Measurements from ENCODE around the gene LILRA5.
A peak's percentile ranks its signal among the peaks of the same experiment; 100 is the strongest.
"Not testable (repeated sequence)": the region's sequence is repeated elsewhere in the genome, so short reads cannot be mapped to it uniquely, and the experiment has no call there.

LILRA5 gene

DNA sequence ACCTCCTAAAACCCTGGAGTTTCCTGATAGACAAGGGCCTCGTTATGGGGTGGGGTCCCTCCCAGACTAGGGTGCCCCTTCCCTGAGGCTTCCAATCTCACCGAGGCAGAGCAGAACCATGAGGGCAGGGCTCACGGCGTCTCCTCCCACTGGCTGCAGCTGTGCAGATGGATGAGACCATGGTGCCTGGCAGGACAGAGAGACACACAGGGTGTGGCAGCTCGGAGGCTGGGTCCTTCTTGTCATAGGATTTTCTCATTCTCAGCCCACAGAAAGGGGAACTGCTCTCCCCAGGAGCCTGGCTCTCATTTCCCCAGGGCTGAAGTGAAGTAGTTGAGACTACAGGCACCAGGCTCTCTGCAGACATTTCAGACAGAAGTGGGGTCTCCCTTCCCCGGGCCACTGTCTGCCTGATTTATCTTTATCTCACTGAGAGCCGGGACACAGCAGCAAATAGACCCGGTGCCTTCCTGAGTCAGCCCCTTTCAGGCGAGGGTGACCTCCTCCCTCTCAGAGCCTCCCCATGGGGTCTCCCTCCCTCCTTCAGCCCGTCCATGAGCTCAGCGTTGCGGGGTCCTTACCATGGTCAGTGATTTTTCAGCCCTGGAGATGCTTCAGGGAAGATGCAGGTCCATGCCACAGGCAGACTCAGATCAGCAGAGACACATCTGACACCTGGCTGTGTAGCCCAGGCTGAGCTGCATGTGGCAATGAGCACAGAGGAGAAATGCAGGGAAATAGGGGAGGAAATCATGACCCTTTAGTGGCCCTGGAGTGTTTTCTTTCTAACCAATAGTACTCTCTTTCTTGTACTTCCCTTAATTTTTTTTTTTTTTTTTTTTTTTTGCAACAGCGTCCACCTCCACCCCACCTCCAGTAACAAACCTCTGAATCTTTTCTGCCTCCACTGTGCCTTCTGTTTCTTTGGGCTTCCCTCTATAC, at the start of gene LILRA5:
Gene LILRA5, minus strand, starts transcription at position 731 of the 942 bp plus-strand sequence. Its CDS starts 147 bp downstream, at position 584.
- DNase-seq = peak; percentile 24

DNA sequence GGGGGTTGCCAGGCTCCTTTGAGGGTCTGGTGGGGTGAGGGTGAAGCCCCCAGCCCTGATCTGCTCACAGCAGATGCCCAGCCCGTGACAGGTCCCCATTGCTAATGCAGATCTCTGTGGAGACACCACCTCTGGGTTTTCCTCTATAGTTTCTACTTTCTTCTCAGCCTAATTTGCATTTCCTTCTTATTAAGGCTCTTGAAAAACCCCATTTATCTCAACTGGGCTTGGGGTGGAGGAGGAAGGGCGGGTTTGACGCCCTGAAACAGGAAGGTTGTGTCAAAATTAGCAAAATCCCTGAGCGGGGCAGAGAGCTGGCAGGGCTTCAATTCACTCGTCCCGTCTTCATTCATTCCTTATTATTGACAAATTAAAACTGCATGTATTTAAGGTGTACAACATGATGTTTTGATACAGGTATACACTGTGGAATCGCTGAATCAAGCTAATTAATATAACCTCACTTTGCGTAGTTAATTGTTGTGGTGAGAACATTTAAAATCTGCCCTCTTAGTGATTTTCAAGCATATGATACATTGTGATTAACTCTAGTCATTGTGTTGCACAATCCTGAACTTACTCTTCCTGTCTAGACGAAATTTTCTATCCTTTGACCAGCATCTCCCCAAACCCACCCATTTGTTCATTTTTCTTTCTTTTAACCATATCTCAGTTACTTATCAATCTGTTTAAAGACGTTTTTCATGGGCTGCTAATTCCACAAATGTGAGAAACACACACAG, 48.9 kb upstream of the LILRA5 start:
- not testable (repeated sequence) for DNase-seq

DNA sequence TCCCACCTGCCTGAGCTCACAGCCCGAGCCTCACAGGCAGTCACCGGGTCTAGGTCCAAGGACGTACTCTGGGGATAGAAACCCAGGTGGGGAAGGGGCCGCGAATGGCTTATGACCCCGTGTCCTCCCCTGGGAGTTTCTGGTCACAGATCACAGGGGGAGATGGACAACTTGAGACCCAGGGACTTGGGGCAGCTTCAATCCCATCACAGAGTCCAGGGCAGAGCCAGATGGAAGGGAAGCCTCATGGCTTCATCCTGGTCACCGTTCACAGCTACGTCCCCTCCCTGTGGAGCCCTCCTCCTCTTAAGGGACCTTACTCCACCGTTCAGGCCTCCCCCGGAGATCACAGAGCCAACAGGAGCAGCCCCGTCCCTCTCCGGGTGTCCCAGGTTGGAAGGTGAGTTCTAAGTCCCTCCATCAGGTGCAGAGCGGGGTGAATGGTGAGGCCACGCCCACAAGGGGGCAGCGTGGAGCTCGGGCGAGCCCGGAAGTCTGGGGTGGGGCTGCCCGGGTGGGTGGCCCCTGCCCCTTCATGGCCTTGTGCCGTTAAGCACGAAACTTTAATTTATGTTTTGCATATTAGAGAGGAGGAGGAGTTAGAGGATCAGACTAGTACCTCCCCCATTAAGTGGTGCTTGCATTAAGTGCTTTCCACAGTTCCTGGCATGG, 46.3 kb upstream of the LILRA5 start:
- peak; percentile 79 for DNase-seq

DNA sequence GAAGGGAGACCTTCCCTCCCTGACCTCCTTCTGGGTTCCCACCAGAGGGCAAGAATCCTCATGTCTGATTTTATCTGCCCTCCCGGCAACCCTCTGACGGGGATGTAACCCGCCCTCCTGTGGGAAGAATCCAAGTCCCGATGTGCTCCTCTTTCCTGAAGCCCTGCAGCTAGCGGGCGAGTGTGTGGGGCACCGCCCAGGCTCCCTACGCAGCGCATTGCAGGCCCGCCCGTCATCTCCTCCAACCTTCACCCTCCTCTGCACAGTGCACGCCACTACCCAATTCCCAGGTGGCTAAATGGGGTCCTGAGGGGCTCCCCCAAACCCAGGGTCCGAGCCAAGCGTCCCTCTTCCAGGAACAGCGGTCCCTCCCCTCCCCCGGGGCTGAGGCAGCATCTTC, 44.4 kb upstream of the LILRA5 start:
- DNase-seq = no peak

DNA sequence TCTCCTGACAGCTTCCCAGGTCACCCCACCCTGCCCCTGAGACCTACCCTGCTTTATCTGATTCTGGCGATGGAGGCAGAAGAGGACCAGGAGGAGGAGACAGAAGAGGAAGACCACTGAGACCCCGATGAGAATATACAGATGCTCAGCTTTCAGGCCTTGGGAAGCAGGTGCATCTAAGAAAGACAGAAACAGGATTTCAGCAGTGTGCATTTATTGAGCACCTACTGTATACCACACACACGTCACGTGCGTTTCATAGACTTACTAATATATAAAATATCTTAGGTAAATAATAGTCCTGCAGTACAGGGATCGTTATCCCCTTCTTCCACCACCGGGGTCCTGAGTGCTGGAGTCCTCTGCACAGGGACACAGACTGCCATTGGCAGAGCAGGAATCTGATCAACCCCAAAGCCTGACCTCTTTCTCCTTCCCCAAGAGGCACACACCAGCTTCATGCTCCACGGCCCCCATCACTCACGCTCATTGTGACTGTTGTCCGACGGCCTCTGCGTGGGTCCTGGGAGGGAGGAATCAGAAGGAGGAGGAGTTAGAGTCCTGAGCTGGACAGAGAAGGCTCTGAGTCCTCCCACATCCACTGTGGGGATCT, 43.6 kb upstream of the LILRA5 start:
- DNase-seq = no peak

DNA sequence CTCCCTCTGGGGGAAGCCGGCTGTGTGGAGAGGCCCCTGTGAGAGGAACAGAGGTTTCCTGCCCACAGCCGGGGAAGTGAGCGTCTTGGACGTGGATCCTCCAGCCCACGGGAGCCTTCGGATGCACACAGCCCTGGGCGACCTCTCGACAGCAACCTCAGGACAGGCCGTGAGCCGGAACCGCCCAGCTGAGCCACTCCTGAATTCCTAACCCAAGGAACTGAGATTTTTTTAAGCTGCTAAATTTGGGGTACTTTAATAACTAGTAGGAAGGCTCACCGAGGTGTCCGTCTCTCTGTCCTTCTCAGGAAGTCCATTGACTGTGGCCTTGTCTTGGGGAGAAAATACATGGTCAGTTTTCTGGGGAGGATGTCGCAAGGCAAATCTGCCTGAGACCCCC, 42.7 kb upstream of the LILRA5 start:
- DNase-seq = no peak

DNA sequence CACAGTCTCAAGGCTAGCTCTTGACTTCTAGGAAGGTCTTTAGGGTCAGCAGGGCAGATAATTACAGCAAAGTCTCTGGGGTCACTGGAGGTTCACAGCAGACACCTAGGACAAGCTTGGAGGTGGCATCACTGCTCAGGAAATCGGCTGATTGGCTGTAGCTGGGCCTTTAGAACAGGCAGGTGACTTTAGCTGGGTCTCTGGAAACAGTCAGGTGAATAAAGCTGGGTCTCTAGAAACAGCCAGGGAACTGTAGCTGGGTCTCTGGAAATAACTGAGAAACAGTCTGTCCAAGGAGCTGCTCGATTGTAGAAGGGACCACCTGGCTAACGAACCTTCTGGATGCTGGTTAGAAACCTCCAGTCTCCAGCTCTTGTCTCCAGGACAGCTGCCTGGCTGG, 41.8 kb upstream of the LILRA5 start:
- no peak for DNase-seq

DNA sequence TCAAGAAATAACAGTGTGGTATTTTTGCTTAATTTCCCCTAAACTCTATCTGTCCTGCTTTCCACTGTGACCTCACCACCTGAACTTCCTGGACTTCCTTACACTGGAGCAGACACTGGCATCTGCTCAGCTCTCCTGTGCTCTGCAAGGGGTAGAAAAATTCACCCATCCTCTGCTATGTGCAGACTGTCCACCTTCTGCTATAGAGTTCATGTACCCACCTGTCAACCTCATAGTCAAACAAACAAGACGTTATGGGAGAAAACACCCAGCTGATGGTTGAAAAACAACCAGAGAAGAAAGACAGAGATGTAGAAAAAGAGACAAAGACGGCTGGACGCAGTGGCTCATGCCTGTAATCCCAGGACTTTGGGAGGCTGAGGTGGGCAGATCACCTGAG, 39.6 kb upstream of the LILRA5 start:
- no peak for DNase-seq

DNA sequence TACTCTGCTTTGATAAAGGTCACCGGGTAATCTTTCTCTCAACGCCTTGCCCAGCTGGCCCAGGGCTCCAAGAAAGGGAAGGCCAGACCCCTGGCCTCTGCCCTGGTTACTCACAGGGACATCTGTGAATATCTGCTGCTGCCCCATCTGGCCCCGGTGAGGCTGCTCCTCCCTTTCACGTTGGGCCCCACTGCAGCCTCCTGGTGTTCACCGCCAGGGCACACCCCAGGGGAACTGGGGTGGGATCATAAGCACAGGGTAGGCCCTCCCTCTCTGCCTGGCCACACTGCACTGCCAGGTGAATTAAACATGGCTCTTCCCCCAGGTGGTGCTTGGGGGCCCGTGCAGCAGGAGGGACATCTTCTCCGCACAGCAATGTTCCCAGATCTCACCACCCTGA, 39.1 kb upstream of the LILRA5 start:
- no peak for DNase-seq

DNA sequence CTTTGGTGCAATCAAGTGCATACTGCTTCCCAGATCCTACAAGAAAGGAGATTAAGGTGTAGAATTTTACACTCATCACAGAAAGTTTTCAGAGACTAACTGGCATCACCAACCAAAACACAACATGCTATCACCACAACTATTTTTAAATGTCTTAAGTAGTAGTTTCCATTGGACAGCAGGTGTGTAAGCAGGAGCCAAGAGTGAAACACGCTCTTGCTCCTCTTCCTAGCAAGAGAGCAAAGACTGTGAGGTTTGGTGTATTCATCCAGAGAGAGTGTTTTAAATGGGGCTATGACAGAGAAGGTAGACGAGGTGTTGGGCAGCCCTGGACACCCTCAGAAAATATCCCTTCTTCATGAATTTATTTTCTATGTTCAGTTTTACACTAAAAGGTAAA, 38.5 kb upstream of the LILRA5 start:
- DNase-seq = no peak

DNA sequence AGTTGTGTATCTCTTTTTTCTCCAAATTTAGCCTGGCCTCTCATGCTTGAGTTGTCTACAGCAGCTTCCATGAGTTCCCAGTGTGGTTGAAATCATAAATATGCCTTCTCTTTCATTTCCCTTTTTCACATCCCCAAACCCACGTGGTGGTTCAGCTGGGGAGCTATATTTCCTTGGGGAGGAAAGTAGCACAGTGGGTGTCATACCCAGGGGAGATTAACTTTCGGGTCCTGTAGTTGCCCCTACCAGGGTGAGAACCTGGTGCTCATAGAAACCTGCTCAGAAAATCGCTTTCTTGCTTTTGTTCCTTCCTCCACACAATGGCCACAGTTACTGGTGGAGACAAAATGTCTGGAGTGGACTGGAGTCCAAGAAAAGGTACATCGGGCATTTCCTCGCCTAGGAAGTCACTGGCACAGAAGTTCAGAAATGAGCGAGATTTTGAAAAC, 33.0 kb upstream of the LILRA5 start:
- no peak for DNase-seq

DNA sequence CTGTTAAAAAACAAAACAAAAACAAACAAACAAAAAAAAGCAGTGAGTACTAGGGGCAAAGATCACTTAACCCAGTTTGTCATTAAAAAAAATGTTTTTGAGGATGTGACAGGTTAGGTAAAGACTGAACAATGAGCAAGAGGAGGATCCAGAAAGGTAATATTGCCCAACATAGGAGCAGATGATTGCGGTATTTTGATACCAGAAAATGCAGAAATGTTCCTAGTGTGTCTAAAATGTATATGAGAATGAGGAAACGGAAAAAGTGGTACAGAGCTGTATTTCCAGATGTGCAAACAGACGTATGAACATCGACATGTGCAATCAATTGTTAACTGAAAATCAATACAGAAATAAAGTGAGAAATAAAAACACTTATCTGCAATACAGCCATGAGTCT, 30.9 kb upstream of the LILRA5 start:
- no peak for DNase-seq

DNA sequence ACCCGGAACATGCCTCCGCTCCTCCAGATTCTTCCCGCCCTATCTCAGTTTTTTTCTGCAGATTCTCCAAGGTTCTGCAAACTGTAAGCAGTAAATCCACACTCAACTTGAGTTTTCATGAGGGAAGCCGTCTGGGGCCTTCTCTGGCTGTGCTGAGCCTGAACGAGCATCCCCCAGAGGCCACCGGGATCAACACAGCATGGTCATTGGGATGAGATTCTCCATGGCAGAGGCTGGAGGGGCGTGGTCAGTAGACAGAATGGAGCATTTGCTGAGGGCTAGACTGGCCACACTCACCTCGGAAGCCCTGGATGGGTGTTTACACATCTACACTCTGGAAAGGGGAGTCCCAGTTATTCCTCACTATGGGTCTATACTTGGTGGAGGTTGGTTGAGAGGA, 28.3 kb upstream of the LILRA5 start:
- DNase-seq = no peak

DNA sequence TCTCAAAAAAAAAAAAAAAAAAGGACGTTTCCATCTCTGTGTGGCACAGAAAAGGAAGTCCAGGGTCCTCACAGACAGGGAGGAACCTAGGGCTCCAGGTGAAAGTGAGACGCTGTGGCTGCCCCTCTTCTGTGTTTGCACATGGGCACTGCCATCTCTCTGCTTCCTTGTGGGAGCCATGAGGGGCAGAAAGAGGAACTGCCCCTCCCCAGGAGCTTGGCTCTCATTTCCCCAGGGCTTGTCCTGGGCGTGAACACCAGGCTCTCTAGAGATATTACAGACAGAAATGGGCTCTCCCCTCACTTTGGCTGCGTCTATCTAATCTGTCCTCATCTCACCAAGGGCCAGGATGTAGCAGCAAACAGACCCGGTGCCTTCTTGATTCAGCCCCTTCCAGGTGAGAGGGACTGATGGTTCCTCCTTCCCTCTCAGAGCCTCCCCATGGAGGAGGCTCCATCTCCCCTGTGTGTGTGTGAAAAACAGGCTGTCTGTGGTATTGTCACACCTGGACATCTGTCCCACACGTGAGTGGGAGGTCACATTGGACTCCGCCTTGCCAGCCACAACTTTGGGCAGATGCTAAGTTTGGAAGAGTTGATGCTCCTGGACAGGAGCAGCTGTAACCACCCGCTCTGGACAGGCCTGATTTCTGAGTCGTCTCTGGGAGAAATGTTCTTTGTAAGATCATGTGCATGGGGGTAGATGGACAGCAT, 26.8 kb upstream of the LILRA5 start:
- no peak for DNase-seq

DNA sequence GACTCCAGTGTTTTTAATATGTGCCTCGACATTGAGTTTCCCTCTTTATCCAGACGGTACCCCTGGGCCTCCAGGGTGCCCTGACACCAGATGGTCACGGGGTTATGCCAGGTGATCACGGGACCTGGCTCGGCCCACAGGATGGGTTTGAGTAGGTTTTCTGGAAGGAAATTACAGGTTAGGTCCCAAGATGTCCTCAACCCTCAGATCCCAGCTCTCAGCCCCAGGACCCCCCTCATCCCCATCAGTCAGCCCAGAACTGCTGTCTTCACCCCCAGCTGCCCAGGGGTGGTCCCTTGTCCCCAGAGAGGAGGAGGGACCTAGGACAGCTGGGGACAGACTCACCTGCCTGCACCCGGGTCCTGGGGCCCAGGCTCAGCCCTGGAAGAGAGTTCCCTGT, 25.6 kb upstream of the LILRA5 start:
- DNase-seq = no peak

DNA sequence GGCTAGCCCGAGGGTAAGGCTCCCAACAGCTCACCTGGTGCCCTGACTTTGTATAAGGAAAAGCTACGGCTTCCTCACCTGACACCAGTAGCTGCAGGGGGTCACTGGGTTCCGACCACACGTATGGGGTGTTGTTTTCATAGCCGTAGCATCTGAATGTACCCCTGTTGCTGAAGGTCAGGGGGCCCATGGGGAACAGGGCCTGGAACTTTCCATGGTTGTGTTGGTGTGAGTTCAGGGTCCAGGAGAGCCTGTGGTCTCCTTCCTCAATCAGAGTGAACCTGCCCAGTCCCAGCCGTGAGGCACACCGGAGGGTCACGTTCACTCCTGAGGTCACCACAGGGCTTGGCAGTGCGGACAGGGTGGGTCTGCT, 24.9 kb upstream of the LILRA5 start:
- DNase-seq = no peak

DNA sequence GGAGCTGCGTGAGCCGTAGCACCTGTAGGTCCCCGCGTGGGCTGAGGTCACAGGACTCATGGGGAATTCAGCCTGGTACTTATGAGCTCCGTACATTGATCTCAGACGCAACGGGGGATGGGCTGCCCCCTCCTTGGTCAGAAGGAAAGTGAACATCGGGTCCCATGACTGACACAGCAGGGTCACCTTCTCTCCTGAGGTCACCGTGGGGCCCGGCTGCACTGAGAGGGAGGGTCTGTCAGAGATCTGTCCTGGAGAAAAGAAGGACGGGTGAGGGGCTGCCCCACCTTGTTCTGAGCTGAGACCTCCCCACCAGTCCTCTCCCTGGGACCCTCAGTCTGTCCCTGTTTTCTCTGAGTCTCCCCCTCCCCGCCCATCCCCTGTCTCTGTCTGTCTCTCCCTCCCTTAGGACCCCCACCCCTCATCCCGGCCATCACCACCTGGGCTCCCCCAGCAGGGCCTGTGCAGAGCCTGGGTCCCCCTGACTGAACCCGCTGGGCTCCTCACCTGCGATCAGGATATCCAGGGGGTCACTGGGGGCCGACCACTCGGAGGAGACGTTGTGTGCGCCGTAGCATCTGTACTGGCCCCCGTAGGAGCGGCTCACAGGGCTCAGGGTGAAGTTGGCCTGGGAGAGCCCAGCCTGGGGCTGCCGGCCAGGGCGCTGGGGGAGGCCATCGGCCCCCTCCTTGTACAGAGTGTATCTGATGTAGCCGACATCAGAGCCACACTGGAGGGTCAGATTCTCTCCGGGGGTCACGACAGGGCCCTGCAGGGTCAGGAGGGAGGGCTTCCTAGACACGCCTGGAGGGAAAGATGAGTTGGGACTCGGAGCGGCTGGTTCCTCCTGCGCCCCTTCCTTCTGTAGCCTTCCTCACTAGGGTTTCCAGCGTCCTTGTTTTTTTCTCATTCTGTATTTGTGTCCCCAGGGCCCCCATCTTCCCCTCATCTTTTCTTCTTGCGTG, 24.2 kb upstream of the LILRA5 start:
- DNase-seq = no peak

DNA sequence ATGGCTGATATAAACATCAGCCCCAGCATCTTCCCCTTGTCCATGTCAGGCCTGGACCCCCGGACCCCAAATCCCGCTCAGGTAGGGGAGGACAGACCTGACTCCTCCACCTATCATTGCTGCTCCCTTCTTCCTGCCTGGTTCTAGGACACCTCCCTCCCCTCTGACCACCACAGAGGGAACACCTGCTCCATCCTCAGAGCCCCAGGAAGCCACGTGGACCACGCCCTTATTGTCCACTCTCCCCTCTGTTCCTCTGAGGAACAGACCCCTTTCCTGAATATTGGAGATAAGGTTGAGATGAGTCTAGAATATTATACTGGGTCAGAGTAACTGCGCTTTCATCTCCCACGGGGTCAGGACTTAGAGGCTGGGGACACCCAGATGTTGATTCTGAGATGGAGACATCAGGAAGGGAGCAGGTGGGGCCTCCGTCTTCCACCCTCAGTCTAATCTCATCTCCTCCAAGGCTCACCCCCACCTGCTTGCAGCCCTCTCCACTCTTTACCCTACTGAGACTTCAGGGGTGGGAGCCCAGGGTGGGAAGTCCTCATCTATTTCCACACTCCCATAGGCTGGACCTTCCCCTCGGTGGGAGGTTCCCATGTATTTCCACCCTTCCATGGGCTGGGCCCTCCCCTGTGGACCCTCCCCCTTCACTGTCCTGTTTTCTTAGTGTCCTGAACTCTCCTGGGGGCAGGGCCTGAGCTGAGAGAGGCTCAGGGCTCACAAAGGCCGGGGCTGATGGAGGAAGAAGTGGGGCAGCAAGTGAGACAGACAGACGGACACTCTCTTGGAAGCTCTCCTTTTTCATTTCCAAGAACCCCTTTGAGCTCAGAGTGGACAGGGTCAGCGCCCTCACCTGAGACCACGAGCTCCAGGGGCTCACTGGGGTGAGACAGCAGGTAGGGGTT, 23.3 kb upstream of the LILRA5 start:
- no peak for DNase-seq

DNA sequence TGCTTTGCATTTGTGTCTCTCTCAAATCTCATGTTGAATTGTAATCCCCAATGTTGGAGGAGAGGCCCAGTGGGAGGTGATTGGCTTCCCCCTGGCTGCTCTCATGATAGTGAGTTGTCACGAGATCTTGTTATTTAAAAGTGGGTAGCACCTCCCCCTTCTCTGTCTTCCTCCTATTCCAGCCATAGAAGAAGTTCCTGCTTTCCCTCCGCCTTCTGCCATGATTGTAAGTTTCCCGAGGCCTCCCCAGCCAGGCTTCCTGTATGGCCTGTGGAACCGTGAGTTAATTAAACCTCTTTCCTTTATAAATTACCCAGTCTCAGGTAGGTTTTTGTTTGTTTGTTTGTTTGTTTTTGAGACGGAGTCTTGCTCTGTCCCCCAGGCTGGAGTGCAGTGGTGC, 22.2 kb upstream of the LILRA5 start:
- no peak for DNase-seq
